HepG2 (cell line): ENCODE measurements around the gene FYB1. TPM values are rescaled to one million over a fixed set of nuclear protein-coding genes. Genes with fewer than 3 reads are reported as not detected.

Source experiments
- ATAC-seq: fragments of 200-7000 bp; cut with Tn5 transposase; 3 replicates; pipeline ENCODE4 v1.9.1; 2020; ENCODE audit warnings: mild to moderate bottlenecking, moderate library complexity
- BruUV-seq: library from RNA; stranded (reverse); fragments of 400-500 nt; replicated peaks from 2 replicates; lab custom pipeline; 2021; lab: Mats Ljungman, UMichigan
- CTCF ChIA-PET: fragments of 300-600 bp; formaldehyde crosslinking; extraction: SDS; loops from one replicate; lab custom pipeline; 2021; ENCODE audit warnings: low total read pairs, inconsistent platforms, low intra/inter-chr PET ratio; lab: Yijun Ruan, JAX
- POLR2A ChIA-PET: fragments of 350-600 bp; sonication (Branson Sonifier 250); formaldehyde crosslinking; loops from one replicate; lab custom pipeline; 2020; ENCODE audit warnings: antibody characterized with exemption, inconsistent platforms; lab: Yijun Ruan, JAX
- DNase-seq: peaks from one replicate; pipeline ENCODE4 v3.0.0-alpha.2; 2015; ENCODE audit warnings: low spot score
- FAIRE-seq: peaks from 3 replicates; lab custom pipeline; 2011; peaks lifted over from hg19 to GRCh38; lab: Jason Lieb, UNC
- H2AFZ ChIP-seq: one replicate; pipeline ENCODE4 v1.6.1; 2011; ENCODE audit warnings: low read length, inconsistent platforms
- H3K27ac ChIP-seq: fragments of 300-600 bp; 3 replicates; pipeline ENCODE4 v1.8.0; 2011; ENCODE audit warnings: mixed run types, mild to moderate bottlenecking, mixed read lengths, low read length, inconsistent platforms; ENCODE audit not compliant: insufficient read depth; ENCODE audit errors: extremely low read length
- H3K27me3 ChIP-seq, 2 experiments: fragments of 200-600 bp in 1 of 2; 2 replicates in 1 of 2; 3 replicates in 1 of 2; pipeline versions ENCODE4 v1.6.0 to v1.8.0; 2011; ENCODE audit warnings: low read length in 2 of 2, mild to moderate bottlenecking in 2 of 2, moderate library complexity in 2 of 2, inconsistent platforms in 1 of 2; ENCODE audit not compliant: insufficient read depth in 2 of 2, control insufficient read depth in 1 of 2
- H3K36me3 ChIP-seq, 2 experiments: fragments of 200-600 bp in 1 of 2; replicated peaks in 1 of 2; 2 replicates in 1 of 2; 3 replicates in 1 of 2; pipeline versions ENCODE4 v1.5.1 to v1.8.0; 2011; ENCODE audit warnings: low read length in 2 of 2, inconsistent platforms in 1 of 2; ENCODE audit not compliant: insufficient read depth in 2 of 2, control insufficient read depth in 1 of 2
- H3K4me1 ChIP-seq: 2 replicates; pipeline ENCODE4 v1.5.1; 2012; ENCODE audit warnings: low read length, inconsistent platforms; ENCODE audit not compliant: insufficient read depth
- H3K4me2 ChIP-seq: 2 replicates; pipeline ENCODE4 v1.6.0; 2011; ENCODE audit warnings: low read depth, low read length, inconsistent platforms
- H3K4me3 ChIP-seq, 3 experiments: fragments of 200-600 bp in 1 of 3; sonication (generic), shearing (Covaris generic) in 1 of 3; replicated peaks in 1 of 3; 2 replicates each; pipeline ENCODE4 v1.5.1; 2011 to 2016; ENCODE audit warnings: low read length in 3 of 3, inconsistent platforms in 2 of 3, low read depth in 2 of 3, mild to moderate bottlenecking in 2 of 3, control low read depth in 1 of 3, mixed read lengths in 1 of 3; ENCODE audit not compliant: insufficient read depth in 1 of 3
- H3K79me2 ChIP-seq: one replicate; pipeline ENCODE4 v1.6.1; 2011; ENCODE audit warnings: low read length, inconsistent platforms; ENCODE audit not compliant: insufficient read depth
- H3K9ac ChIP-seq: 2 replicates; pipeline ENCODE4 v1.6.0; 2011; ENCODE audit warnings: mild to moderate bottlenecking, low read depth, low read length, inconsistent platforms; ENCODE audit not compliant: insufficient read depth
- H3K9me3 ChIP-seq: 2 replicates; pipeline ENCODE4 v1.5.1; 2012; ENCODE audit warnings: mild to moderate bottlenecking, low read length
- H4K20me1 ChIP-seq: 2 replicates; pipeline ENCODE4 v1.6.0; 2011; ENCODE audit warnings: inconsistent platforms, mild to moderate bottlenecking, low read length, moderate library complexity; ENCODE audit not compliant: insufficient read depth
- AHR ChIP-seq: IDR thresholded peaks from 2 replicates; pipeline ENCODE4 v1.6.1; 2018; ENCODE audit warnings: missing genetic modification reagents, missing compliant biosample characterization
- BCL6 ChIP-seq: IDR thresholded peaks from 2 replicates; pipeline ENCODE4 v1.6.1; 2016; ENCODE audit warnings: missing genetic modification reagents, missing compliant biosample characterization
- HIVEP1 ChIP-seq: sonication (generic); formaldehyde crosslinking; IDR thresholded peaks from 2 replicates; pipeline ENCODE4 v1.4.0; 2020; ENCODE audit warnings: mild to moderate bottlenecking, missing genetic modification reagents
- HMGA1 ChIP-seq: sonication (generic); formaldehyde crosslinking; conservative IDR thresholded peaks from 2 replicates; pipeline ENCODE4 v1.4.0; 2020; ENCODE audit warnings: missing genetic modification reagents
- KAT8 ChIP-seq: IDR thresholded peaks from 2 replicates; pipeline ENCODE4 v1.6.1; 2016; ENCODE audit warnings: missing genetic modification reagents, missing compliant biosample characterization
- NFKB2 ChIP-seq: sonication (generic); formaldehyde crosslinking; IDR thresholded peaks from 2 replicates; pipeline ENCODE4 v1.4.0; 2020; ENCODE audit warnings: missing genetic modification reagents, borderline replicate concordance
- RARG ChIP-seq: sonication (generic); formaldehyde crosslinking; IDR thresholded peaks from 2 replicates; pipeline ENCODE4 v1.4.0; 2020; ENCODE audit warnings: low read depth, mild to moderate bottlenecking, missing genetic modification reagents
- RCOR2 ChIP-seq: IDR thresholded peaks from 2 replicates; pipeline ENCODE4 v1.6.1; 2016; ENCODE audit warnings: missing biosample characterization, missing genetic modification reagents
- RXRA ChIP-seq: sonication (generic); formaldehyde crosslinking; IDR thresholded peaks from 2 replicates; pipeline ENCODE4 v1.5.1; 2020; ENCODE audit warnings: missing genetic modification reagents
- TAF15 ChIP-seq: fragments of 200-400 bp; formaldehyde crosslinking; IDR thresholded peaks from one replicate; pipeline ENCODE4 v1.6.1; 2018; ENCODE audit warnings: mild to moderate bottlenecking, low read depth, low read length; ENCODE audit not compliant: poor library complexity, severe bottlenecking
- ZNF577 ChIP-seq: sonication (generic); formaldehyde crosslinking; IDR thresholded peaks from 2 replicates; pipeline ENCODE4 v1.4.0; 2020; ENCODE audit warnings: mild to moderate bottlenecking, low read depth, missing genetic modification reagents, borderline replicate concordance
- ZNF878 ChIP-seq: sonication (generic); formaldehyde crosslinking; IDR thresholded peaks from 2 replicates; pipeline ENCODE4 v1.8.1; 2023; ENCODE audit warnings: mild to moderate bottlenecking, missing genetic modification reagents, moderate library complexity
- ZSCAN29 ChIP-seq: sonication (generic); formaldehyde crosslinking; conservative IDR thresholded peaks from 2 replicates; pipeline ENCODE4 v1.4.0; 2020; ENCODE audit warnings: mild to moderate bottlenecking, missing genetic modification reagents
- WGBS: methylation state at CpG from one replicate; pipeline ENCODE4 v1.1.6; 2017; ENCODE audit warnings: low lambda C conversion rate; 5-methylcytosine and 5-hydroxymethylcytosine counted together
- in situ Hi-C: cut with HindIII; loops from 2 replicates; pipeline ENCODE4 v1.10.0; 2017; ENCODE audit warnings: low pct_unique_long_range_greater_than_20kb; ENCODE audit not compliant: extremely low pct_ligation_motif_present
- intact Hi-C: fragments of 100-400 bp; cut with micrococcal nuclease; formaldehyde crosslinking; loops from one replicate; pipeline ENCODE4 v1.10.0; 2022; ENCODE audit not compliant: unreplicated experiment
- polyA plus RNA-seq, 8 experiments: library from polyadenylated mRNA; depleted of rRNA in 3 of 8; stranded (reverse) in 7 of 8; unstranded in 1 of 8; fragments of >200 nt; fragmentation: Illumina TruSeq in 4 of 8; extraction: Trizol in 4 of 8; gene quantifications; 2 replicates each; pipeline versions ENCODE4 v1.2.1 to v1.2.3, GENCODE V29; 2011 to 2016; ENCODE audit warnings: low read depth in 4 of 8, missing spikeins in 1 of 8, mixed read lengths in 1 of 8; ENCODE audit not compliant: insufficient read depth in 1 of 8
- total RNA-seq, 5 experiments: library from RNA; depleted of rRNA; stranded (reverse); fragments of >200 nt; fragmentation: Illumina TruSeq; extraction: Trizol; gene quantifications; 2 replicates each; pipeline ENCODE4 v1.2.3, GENCODE V29; 2016; ENCODE audit warnings: low read depth in 1 of 5
- TF ChIP-seq, protein P1 (sequence below): sonication (generic); formaldehyde crosslinking; IDR thresholded peaks from 2 replicates; pipeline ENCODE4 v1.5.0; 2020; ENCODE audit warnings: missing genetic modification reagents
- TF ChIP-seq, protein P2 (sequence below): sonication (generic); formaldehyde crosslinking; IDR thresholded peaks from 2 replicates; pipeline ENCODE4 v1.4.0; 2020; ENCODE audit warnings: missing genetic modification reagents
- TF ChIP-seq, protein P3 (sequence below): IDR thresholded peaks from 2 replicates; pipeline ENCODE4 v1.6.1; 2016

The FYB1 gene
- total and polyA plus RNA-seq, 2 of the 13 experiments (the other 11 are each of a cell fraction or from before 2014, with no cell fraction given), result 0.03 TPM; not detected in 1

DNA sequence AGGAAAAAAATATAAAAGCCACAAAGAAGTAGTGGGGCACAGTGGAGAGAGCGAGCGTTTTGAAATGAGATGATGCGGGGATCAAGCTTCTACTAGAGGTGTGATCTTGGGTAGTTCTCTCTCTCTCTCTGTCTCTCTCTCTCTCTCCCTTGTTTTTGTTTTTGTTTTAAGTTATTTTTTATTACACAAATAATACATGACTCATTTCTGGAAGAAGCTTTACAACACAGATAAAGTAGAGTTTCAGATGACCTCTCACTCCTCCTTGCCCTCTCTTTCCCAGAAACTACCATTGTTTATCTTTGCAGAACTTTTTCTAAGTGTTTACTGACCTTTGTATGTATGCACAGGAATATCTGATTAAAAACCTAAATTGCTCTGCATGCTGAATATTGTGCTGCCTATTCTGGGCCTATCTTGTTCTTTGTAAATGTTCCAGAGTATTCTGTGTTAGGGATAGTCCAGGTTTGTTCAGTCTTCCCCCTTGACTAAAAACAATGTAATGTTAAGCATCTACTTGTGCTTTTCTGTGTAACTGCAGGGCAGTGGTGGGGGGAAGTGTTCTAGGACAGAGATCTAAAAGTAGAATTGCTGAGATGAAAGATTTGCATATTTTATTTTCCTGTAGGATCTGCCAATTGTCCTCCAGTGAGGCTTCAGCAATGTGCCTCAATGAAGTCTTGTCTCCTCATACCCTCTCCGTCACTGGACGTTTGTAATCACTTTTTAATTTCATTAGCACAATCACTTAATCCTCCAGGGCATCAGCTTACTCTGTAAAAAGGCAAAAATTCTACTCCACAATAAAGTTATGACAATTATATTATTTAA, 52.0 kb downstream of the FYB1 start:
- TF ChIP-seq ZNF577 (CRISPR knock-in tag), result no peak
- no peak for TF ChIP-seq BCL6 (CRISPR knock-in tag)
- TF ChIP-seq, protein P1, sequence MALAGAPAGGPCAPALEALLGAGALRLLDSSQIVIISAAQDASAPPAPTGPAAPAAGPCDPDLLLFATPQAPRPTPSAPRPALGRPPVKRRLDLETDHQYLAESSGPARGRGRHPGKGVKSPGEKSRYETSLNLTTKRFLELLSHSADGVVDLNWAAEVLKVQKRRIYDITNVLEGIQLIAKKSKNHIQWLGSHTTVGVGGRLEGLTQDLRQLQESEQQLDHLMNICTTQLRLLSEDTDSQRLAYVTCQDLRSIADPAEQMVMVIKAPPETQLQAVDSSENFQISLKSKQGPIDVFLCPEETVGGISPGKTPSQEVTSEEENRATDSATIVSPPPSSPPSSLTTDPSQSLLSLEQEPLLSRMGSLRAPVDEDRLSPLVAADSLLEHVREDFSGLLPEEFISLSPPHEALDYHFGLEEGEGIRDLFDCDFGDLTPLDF (CRISPR knock-in tag), result no peak
- TF ChIP-seq RARG, result no peak
- TF ChIP-seq, protein P2, sequence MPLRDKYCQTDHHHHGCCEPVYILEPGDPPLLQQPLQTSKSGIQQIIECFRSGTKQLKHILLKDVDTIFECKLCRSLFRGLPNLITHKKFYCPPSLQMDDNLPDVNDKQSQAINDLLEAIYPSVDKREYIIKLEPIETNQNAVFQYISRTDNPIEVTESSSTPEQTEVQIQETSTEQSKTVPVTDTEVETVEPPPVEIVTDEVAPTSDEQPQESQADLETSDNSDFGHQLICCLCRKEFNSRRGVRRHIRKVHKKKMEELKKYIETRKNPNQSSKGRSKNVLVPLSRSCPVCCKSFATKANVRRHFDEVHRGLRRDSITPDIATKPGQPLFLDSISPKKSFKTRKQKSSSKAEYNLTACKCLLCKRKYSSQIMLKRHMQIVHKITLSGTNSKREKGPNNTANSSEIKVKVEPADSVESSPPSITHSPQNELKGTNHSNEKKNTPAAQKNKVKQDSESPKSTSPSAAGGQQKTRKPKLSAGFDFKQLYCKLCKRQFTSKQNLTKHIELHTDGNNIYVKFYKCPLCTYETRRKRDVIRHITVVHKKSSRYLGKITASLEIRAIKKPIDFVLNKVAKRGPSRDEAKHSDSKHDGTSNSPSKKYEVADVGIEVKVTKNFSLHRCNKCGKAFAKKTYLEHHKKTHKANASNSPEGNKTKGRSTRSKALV (CRISPR knock-in tag), result no peak
- no peak for TF ChIP-seq HMGA1 (CRISPR knock-in tag)
- no peak for TF ChIP-seq ZNF878
- TF ChIP-seq RCOR2 (CRISPR knock-in tag), result no peak
- TF ChIP-seq, protein P3, sequence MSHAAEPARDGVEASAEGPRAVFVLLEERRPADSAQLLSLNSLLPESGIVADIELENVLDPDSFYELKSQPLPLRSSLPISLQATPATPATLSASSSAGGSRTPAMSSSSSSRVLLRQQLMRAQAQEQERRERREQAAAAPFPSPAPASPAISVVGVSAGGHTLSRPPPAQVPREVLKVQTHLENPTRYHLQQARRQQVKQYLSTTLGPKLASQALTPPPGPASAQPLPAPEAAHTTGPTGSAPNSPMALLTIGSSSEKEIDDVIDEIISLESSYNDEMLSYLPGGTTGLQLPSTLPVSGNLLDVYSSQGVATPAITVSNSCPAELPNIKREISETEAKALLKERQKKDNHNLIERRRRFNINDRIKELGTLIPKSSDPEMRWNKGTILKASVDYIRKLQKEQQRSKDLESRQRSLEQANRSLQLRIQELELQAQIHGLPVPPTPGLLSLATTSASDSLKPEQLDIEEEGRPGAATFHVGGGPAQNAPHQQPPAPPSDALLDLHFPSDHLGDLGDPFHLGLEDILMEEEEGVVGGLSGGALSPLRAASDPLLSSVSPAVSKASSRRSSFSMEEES, result no peak
- TF ChIP-seq HIVEP1, result no peak
- TF ChIP-seq KAT8 (CRISPR knock-in tag), result no peak
- TF ChIP-seq TAF15, result no peak
- TF ChIP-seq AHR (CRISPR knock-in tag), result no peak
- TF ChIP-seq ZSCAN29 (CRISPR knock-in tag), result no peak
- no peak for TF ChIP-seq RXRA (CRISPR knock-in tag)
- no peak for TF ChIP-seq NFKB2 (CRISPR knock-in tag)
- intact Hi-C loops, result no loop called here
- FAIRE-seq, result no peak

More for the DNA sequence above, 52.0 kb downstream of the FYB1 start:
- ChIA-PET CTCF (no interaction called here), POLR2A (no interaction called here)
- no TSS peak for BruUV-seq
- ATAC-seq (no peak), DNase-seq (no peak)
- Histone ChIP-seq H3K36me3 (no peaks in the 10 kb centered on the region), H3K4me1 (no peaks in the 10 kb centered on the region), H3K9me3 (no peaks in the 10 kb centered on the region), H3K9ac (no peak overlapping the region), H3K27ac (no peak overlapping the region), H3K4me3 (no peak overlapping the region), H3K27me3 (no peaks in the 10 kb centered on the region; a peak in 1 of 5 replicates), H2AFZ (no peak overlapping the region), H4K20me1 (no peaks in the 10 kb centered on the region), H3K4me2 (no peak overlapping the region), H3K79me2 (no peaks in the 10 kb centered on the region)
- in situ Hi-C loops, result no loop called here
- WGBS, result 68% methylated on average over 5 of the region's 5 CpGs
